HG02623 (cell line): ENCODE data around the gene ZSCAN30.

Experiments
- ATAC-seq: cut with Tn5 transposase; IDR thresholded peaks from one replicate; pipeline ENCODE4 v1.9.1; 2021; ENCODE audit warnings: moderate library complexity; ENCODE audit not compliant: unreplicated experiment

Gene ZSCAN30

GRCh38 chr18:35290094-35290735 lies at the start of gene ZSCAN30:
ZSCAN30 (minus strand) TSS chr18:35290229; CDS start chr18:35264352, 25,877 bp downstream.
- ATAC-seq = peak; percentile 85

- no peak for ATAC-seq
Observed at GRCh38 chr18:35337286-35337685, 47.3 kb upstream of the ZSCAN30 start.

- no peak for ATAC-seq
Observed at GRCh38 chr18:35335866-35336265, 45.8 kb upstream of the ZSCAN30 start.

GRCh38 chr18:35334821-35335220 lies 44.8 kb upstream of the ZSCAN30 start:
- ATAC-seq = no peak

- ATAC-seq = no peak
Observed at GRCh38 chr18:35334212-35334611, 44.2 kb upstream of the ZSCAN30 start.

GRCh38 chr18:35331367-35332087 lies 41.5 kb upstream of the ZSCAN30 start:
- ATAC-seq = no peak

- no peak for ATAC-seq
Observed at GRCh38 chr18:35328868-35329267, 38.8 kb upstream of the ZSCAN30 start.

- no peak for ATAC-seq
Observed at GRCh38 chr18:35326695-35327387, 36.8 kb upstream of the ZSCAN30 start.

- ATAC-seq = no peak
Observed at GRCh38 chr18:35324926-35325655, 35.1 kb upstream of the ZSCAN30 start.

GRCh38 chr18:35322486-35323458 lies 32.7 kb upstream of the ZSCAN30 start:
- ATAC-seq = no peak

GRCh38 chr18:35311496-35311895 lies 21.5 kb upstream of the ZSCAN30 start:
- no peak for ATAC-seq

GRCh38 chr18:35306588-35307250 lies 16.7 kb upstream of the ZSCAN30 start:
- ATAC-seq = no peak

- no peak for ATAC-seq
Observed at GRCh38 chr18:35303610-35304009, 13.6 kb upstream of the ZSCAN30 start.

- ATAC-seq = no peak
Observed at GRCh38 chr18:35296060-35296459, 6.0 kb upstream of the ZSCAN30 start.

- ATAC-seq = no peak
Observed at GRCh38 chr18:35291166-35291565, 1.1 kb upstream of the ZSCAN30 start.

- ATAC-seq = peak; percentile 21
Observed at GRCh38 chr18:35289727-35290093, 319 bp downstream of the ZSCAN30 start.

GRCh38 chr18:35289293-35289692 lies 736 bp downstream of the ZSCAN30 start:
- ATAC-seq = no peak

GRCh38 chr18:35284841-35285240 lies 5.2 kb downstream of the ZSCAN30 start:
- ATAC-seq = no peak

- no peak for ATAC-seq
Observed at GRCh38 chr18:35283923-35284794, 5.9 kb downstream of the ZSCAN30 start.
